Heart right ventricle (tissue), 16 donors: ENCODE measurements around the gene MLC1. TPM values are rescaled to one million over a fixed set of nuclear protein-coding genes. Genes with fewer than 3 reads are reported as not detected.

Experiments used
- ATAC-seq, 8 donors: fragments of 200-7000 bp; cut with Tn5 transposase; one replicate each; pipeline ENCODE4 v1.9.1; 2020; ENCODE audit warnings: mild to moderate bottlenecking in 8 of 8, moderate library complexity in 8 of 8, moderate number of reproducible peaks in 1 of 8
- DNase-seq, 2 donors: peaks; one replicate each; pipeline ENCODE4 v3.0.0-alpha.2; 2020
- H3K27ac ChIP-seq, 10 donors: fragments of 200-600 bp; sonication (generic) in 2 of 10; one replicate each; pipeline versions ENCODE4 v1.5.0 to v1.8.0; 2020 to 2022; ENCODE audit warnings: mild to moderate bottlenecking in 3 of 10
- H3K27me3 ChIP-seq, 7 donors: fragments of 200-600 bp; one replicate each; pipeline ENCODE4 v1.8.0; 2021 to 2022; ENCODE audit warnings: mild to moderate bottlenecking in 2 of 7
- H3K36me3 ChIP-seq, 9 donors: fragments of 200-600 bp; sonication (generic) in 1 of 9; one replicate each; pipeline versions ENCODE4 v1.5.0 to v1.8.0; 2020 to 2022; ENCODE audit warnings: mild to moderate bottlenecking in 2 of 9
- H3K4me1 ChIP-seq, 9 donors: fragments of 200-600 bp; sonication (generic) in 1 of 9; one replicate each; pipeline versions ENCODE4 v1.5.0 to v1.8.0; 2020 to 2022; ENCODE audit warnings: mild to moderate bottlenecking in 4 of 9
- H3K4me3 ChIP-seq, 10 donors: fragments of 200-600 bp; sonication (generic) in 2 of 10; one replicate each; pipeline versions ENCODE4 v1.5.0 to v1.8.0; 2020 to 2022; ENCODE audit warnings: mild to moderate bottlenecking in 7 of 10, moderate library complexity in 2 of 10
- H3K9me3 ChIP-seq, 11 donors: fragments of 200-600 bp in 10 of 11; sonication (generic) in 2 of 11; one replicate each; pipeline versions ENCODE4 v1.5.0 to v1.8.0; 2013 to 2022; ENCODE audit warnings: mild to moderate bottlenecking in 2 of 11, control low read depth in 1 of 11, moderate library complexity in 1 of 11
- WGBS, 2 donors: extraction: QIAGEN DNeasy Blood & Tissue Kit; methylation state at CpG; one replicate each; pipeline ENCODE4 v1.1.7; 2013; ENCODE audit warnings: inconsistent platforms in 1 of 2; 5-methylcytosine and 5-hydroxymethylcytosine counted together
- intact Hi-C, 10 donors: fragments of 100-400 bp; cut with DNase I; formaldehyde crosslinking; loops; one replicate each; pipeline versions ENCODE4 v1.11.1 to v1.14.2; 2022
- polyA plus RNA-seq, 2 donors: library from polyadenylated mRNA; stranded (reverse); fragments of 200-250 nt; gene quantifications; one replicate each; pipeline ENCODE4 v1.2.3, GENCODE V29; 2013
- total RNA-seq, 10 donors: library from RNA; stranded (reverse); fragmentation: NEBNext Ultra II Directional in 3 of 10; extraction: Animal tissue kit (Norgen Biotek cat#: 25700) in 3 of 10; gene quantifications; one replicate each; pipeline versions ENCODE4 v1.2.1 to v1.2.4, GENCODE V29; 2021 to 2023
- TF ChIP-seq, protein P1 (sequence below), 9 donors: fragments of 200-600 bp; sonication (generic) in 2 of 9; IDR thresholded peaks; one replicate each; pipeline versions ENCODE4 v1.5.0 to v1.8.0; 2021 to 2022; ENCODE audit warnings: antibody characterized with exemption in 9 of 9, mild to moderate bottlenecking in 5 of 9, moderate library complexity in 1 of 9
- donor health status: Arrhythmogenic right ventricular cardiomyopathy.
- donor health status: ischemic (EF 13 %, LVEDD 7.1; RV severe dilation, severe dysfunction).
- donor health status: healthy with polysubstance abuse.
- donor health status: DM: no; HTN: yes; CAD: no.
- donor health status: DM: no; HTN: no; CAD: no.
- donor health status: ischemic (EF 25% LVEDD 6.9; RV normal size, moderate dysfunction).
- donor health status: ischemic (EF 25% LVEDD 5.7; RV mildly dilated, moderate dysfunction).
- donor health status: healthy.
- donor health status: DM: yes; HTN: yes; CAD: no.
- donor health status: Ischemic cardiomyopathy.
- donor health status: ischemic (EF 35%, LVEDD 5.7; RV mildly dilated, moderate dysfunction).
- donor health status: nonischemic (EF 11% LVEDD 7.7; RV severe dilation, severe dysfunction).
- donor health status: DM: yes; HTN: yes; CAD: no.
- donor health status: PGD.
- donor health status: ischemic (EF 29% LVEDD 5.4; RV normal size, mild dysfunction).
- donor health status: nonischemic (EF 23%, LVEDD 6.1; RV moderate dilation, normal function).

Gene MLC1
- total and polyA plus RNA-seq, 12 donors, result 0.03 to 1.6 (median 0.22) TPM; not detected in 4

DNA sequence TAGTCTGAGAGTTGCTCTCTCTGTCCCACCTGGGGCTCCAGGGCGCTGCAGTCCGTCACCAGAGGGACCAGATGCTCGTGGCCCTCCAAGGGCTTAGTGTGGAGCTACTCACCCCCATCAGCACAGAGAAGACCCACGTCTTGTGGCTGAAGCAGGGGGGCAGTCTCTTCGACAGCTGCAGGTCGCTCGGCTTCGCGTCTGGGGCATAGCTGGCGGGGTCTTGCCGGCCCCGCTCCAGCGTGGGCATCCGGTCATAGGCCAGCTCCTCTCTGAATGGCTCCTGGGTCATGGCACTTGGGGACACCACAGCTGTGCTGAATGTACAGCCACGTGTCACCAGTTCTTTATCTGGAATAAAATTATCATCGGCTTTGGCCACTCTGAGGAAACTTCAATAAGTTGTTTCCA lies 608 bp downstream of the MLC1 start:
- TF ChIP-seq, protein P1, sequence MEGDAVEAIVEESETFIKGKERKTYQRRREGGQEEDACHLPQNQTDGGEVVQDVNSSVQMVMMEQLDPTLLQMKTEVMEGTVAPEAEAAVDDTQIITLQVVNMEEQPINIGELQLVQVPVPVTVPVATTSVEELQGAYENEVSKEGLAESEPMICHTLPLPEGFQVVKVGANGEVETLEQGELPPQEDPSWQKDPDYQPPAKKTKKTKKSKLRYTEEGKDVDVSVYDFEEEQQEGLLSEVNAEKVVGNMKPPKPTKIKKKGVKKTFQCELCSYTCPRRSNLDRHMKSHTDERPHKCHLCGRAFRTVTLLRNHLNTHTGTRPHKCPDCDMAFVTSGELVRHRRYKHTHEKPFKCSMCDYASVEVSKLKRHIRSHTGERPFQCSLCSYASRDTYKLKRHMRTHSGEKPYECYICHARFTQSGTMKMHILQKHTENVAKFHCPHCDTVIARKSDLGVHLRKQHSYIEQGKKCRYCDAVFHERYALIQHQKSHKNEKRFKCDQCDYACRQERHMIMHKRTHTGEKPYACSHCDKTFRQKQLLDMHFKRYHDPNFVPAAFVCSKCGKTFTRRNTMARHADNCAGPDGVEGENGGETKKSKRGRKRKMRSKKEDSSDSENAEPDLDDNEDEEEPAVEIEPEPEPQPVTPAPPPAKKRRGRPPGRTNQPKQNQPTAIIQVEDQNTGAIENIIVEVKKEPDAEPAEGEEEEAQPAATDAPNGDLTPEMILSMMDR (IDR thresholded peaks at IDR 0.05), result no peak
- Histone ChIP-seq H3K4me3 (no peak overlapping the region), H3K9me3 (peaks cover 0 to 2% (median 0%) of the 10 kb centered on the region in 11 donors), H3K4me1 (peaks cover 0 to 7% (median 0%) of the 10 kb centered on the region in 9 donors), H3K36me3 (no peaks in the 10 kb centered on the region), H3K27me3 (peaks cover 8 to 78% (median 57%) of the 10 kb centered on the region in 7 donors), H3K27ac (no peak overlapping the region)
- 60 to 72% methylated on average over 16 of the region's 16 CpGs for WGBS, 2 donors
- no peak for ATAC-seq
- intact Hi-C loops, result no loop called here
- no peak for DNase-seq

DNA sequence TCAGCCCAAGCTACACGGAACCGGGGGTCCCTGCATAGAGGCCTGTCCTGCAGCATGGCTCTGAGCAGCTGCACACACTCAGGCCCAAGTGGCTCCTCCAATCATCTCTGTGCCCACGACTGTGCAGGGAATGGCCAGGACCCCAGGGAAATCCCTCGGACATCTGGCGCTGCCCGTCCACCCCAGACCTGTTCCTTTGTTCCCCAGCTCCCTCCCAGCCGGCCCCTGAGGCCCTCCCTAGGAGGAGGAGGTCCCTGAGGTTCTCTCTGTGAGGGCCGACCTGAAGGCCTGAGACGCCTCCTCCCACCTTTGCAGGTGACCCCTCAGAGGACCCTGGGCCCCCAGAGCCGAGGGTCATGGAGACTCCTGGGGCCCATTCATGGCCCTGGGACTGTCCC lies 1.1 kb downstream of the MLC1 start:
- H3K27me3 ChIP-seq, result peaks cover 8 to 76% (median 54%) of the 10 kb centered on the region in 7 donors
- H3K9me3 ChIP-seq, result no peaks in the 10 kb centered on the region
- intact Hi-C loops, result no loop called here
- no peak overlapping the region for H3K4me3 ChIP-seq
- ATAC-seq, result peak in 1 of 8 donors; percentile 23
- TF ChIP-seq, protein P1 (IDR thresholded peaks at IDR 0.05), result no peak
- DNase-seq, result no peak
- 69 to 77% methylated on average over 10 of the region's 10 CpGs for WGBS, 2 donors
- H3K27ac ChIP-seq, result no peak overlapping the region
- no peaks in the 10 kb centered on the region for H3K36me3 ChIP-seq
- H3K4me1 ChIP-seq, result peaks cover 0 to 7% (median 0%) of the 10 kb centered on the region in 9 donors

DNA sequence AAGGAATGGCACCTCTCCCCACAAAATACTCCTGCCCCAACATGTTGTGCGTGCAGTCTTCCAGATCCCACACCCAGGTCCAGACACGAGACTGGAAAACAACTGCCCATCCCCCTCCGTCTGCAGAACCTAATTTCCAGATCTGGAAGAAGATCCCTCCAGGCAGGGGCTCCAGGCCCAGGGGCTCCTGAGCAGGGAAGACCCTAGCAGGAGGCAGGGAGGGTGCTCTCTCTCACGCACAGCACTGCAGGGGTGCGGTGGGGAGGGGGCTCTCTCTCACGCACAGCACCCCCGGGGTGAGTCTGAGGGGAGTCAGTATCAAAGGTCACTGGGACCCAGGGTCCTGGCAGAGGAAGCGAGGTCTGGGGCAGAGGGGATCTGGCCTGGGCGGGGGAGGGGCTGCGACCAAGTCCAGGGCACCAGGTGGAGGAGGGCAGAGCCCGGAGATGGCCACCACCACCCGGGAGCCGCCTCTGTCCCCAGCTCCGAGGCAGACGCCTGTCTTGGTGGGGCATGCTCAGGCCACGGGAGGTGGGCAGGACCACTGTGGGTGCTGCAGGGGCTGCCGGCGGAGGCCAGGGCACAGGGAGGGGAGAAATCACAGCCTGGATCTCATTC lies 1.7 kb downstream of the MLC1 start:
- intact Hi-C loops, result no loop called here
- ATAC-seq (no peak), DNase-seq (no peak)
- Histone ChIP-seq H3K27ac (no peak overlapping the region), H3K9me3 (no peaks in the 10 kb centered on the region), H3K27me3 (peaks cover 8 to 76% (median 50%) of the 10 kb centered on the region in 7 donors), H3K4me3 (no peak overlapping the region), H3K36me3 (no peaks in the 10 kb centered on the region), H3K4me1 (peaks cover 0 to 7% (median 0%) of the 10 kb centered on the region in 9 donors)
- TF ChIP-seq, protein P1 (IDR thresholded peaks at IDR 0.05), result no peak
- 73 to 77% methylated on average over 18 of the region's 18 CpGs for WGBS, 2 donors

DNA sequence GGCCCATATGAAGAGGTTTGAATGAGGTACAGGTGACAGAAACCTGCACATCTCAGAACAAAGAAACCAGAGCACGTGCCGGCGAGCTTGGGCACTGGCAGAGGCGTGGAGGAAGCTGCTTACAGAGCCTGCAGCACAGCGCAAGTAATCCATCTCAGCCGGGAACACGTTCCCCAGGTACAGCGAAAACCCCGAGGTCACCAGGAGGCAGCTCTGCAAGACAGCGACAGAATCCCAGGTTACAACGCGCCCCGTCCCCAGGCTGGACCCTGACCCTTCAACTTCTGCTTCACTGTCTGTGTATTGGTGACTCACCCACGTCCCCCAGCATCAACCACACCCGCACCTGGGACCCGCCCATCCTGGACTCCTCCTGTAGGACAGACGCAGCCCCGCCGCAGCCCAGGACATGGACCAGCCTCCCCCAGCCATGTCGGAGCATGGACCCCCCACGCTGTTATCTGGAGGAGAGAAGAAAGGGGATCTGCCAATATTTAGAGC lies 2.2 kb downstream of the MLC1 start:
- intact Hi-C loops, result no loop called here
- Histone ChIP-seq H3K9me3 (no peaks in the 10 kb centered on the region), H3K4me1 (peaks cover 0 to 7% (median 0%) of the 10 kb centered on the region in 9 donors), H3K4me3 (no peak overlapping the region), H3K36me3 (no peaks in the 10 kb centered on the region), H3K27ac (no peak overlapping the region), H3K27me3 (peaks cover 8 to 70% (median 45%) of the 10 kb centered on the region in 7 donors)
- no peak for DNase-seq
- no peak for ATAC-seq
- WGBS, 2 donors, result 86 to 88% methylated on average over 21 of the region's 21 CpGs
- TF ChIP-seq, protein P1 (IDR thresholded peaks at IDR 0.05), result no peak
